ENCODE results near the gene CXCL8.

DNA sequence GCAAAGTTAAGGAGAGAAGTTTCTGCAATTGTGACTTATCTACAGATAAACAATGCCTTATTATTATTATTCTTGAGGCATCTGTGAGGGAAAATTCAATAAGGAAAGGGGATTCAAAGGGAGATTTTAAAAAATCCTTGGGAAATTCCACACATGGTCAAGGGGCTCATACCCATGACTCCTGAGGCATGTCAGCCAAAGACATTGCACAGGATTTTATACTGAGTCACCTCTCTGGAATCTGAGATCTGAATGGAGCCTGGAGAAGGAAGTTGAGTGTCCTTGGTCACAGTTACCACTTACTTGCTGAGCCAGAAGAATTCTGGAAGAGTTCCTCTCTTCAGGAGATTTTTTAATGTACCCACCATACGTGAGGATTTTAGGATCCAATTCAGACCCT is 14.4 kb upstream of the CXCL8 start:
- TF ChIP-seq, protein P1, sequence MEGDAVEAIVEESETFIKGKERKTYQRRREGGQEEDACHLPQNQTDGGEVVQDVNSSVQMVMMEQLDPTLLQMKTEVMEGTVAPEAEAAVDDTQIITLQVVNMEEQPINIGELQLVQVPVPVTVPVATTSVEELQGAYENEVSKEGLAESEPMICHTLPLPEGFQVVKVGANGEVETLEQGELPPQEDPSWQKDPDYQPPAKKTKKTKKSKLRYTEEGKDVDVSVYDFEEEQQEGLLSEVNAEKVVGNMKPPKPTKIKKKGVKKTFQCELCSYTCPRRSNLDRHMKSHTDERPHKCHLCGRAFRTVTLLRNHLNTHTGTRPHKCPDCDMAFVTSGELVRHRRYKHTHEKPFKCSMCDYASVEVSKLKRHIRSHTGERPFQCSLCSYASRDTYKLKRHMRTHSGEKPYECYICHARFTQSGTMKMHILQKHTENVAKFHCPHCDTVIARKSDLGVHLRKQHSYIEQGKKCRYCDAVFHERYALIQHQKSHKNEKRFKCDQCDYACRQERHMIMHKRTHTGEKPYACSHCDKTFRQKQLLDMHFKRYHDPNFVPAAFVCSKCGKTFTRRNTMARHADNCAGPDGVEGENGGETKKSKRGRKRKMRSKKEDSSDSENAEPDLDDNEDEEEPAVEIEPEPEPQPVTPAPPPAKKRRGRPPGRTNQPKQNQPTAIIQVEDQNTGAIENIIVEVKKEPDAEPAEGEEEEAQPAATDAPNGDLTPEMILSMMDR (IDR thresholded peaks at IDR 0.05), result no peak
- no peak for TF ChIP-seq POLR2A (IDR thresholded peaks at IDR 0.05)
